ENCODE measurements around the gene VKORC1L1. TPM values are rescaled to one million over a fixed set of nuclear protein-coding genes. Genes with fewer than 3 reads are reported as not detected.
"Not testable (repeated sequence)": the region's sequence is repeated elsewhere in the genome, so short reads cannot be mapped to it uniquely, and the experiment has no call there.

Gene VKORC1L1
- total RNA-seq, 1 donor from 2014 or later: 32.5 TPM

GRCh38 chr7:65988084-65988483 is 115.2 kb downstream of the VKORC1L1 start:
- DNase-seq (ENCODE audit: low spot score): no peak
- TF ChIP-seq CTCF (IDR thresholded peaks at IDR 0.05): no peak
- Mint-ChIP-seq H3K4me1 (ENCODE audit: low read depth) (no peaks in the 10 kb centered on the region), H3K27ac (ENCODE audit: unreplicated experiment) (no peak overlapping the region), H3K9me3 (ENCODE audit: low read depth) (no peaks in the 10 kb centered on the region), H3K4me3 (ENCODE audit: unreplicated experiment) (no peak overlapping the region), H3K36me3 (ENCODE audit: low read depth) (no peaks in the 10 kb centered on the region), H3K27me3 (ENCODE audit: low read depth) (no peaks in the 10 kb centered on the region)

- H3K27ac Mint-ChIP-seq (ENCODE audit: unreplicated experiment); H3K4me3 Mint-ChIP-seq (ENCODE audit: unreplicated experiment); H3K36me3 Mint-ChIP-seq (ENCODE audit: low read depth); H3K9me3 Mint-ChIP-seq (ENCODE audit: low read depth); DNase-seq (ENCODE audit: low spot score); H3K27me3 Mint-ChIP-seq (ENCODE audit: low read depth); H3K4me1 Mint-ChIP-seq (ENCODE audit: low read depth): not testable (repeated sequence)
Measured at GRCh38 chr7:65988503-65988902, 115.6 kb downstream of the VKORC1L1 start.

- Mint-ChIP-seq H3K27ac (ENCODE audit: unreplicated experiment) (no peak overlapping the region), H3K4me3 (ENCODE audit: unreplicated experiment) (no peak overlapping the region), H3K27me3 (ENCODE audit: low read depth) (peaks cover under 1% of the 10 kb centered on the region), H3K4me1 (ENCODE audit: low read depth) (no peaks in the 10 kb centered on the region), H3K36me3 (ENCODE audit: low read depth) (no peaks in the 10 kb centered on the region), H3K9me3 (ENCODE audit: low read depth) (no peaks in the 10 kb centered on the region)
- DNase-seq (ENCODE audit: low spot score): no peak
- TF ChIP-seq CTCF (IDR thresholded peaks at IDR 0.05): no peak
Measured at GRCh38 chr7:65989694-65990080, 116.8 kb downstream of the VKORC1L1 start.

GRCh38 chr7:65991829-65992228 is 119.0 kb downstream of the VKORC1L1 start:
- not testable (repeated sequence) for H3K36me3 Mint-ChIP-seq (ENCODE audit: low read depth); H3K9me3 Mint-ChIP-seq (ENCODE audit: low read depth); H3K27me3 Mint-ChIP-seq (ENCODE audit: low read depth); H3K4me1 Mint-ChIP-seq (ENCODE audit: low read depth); H3K4me3 Mint-ChIP-seq (ENCODE audit: unreplicated experiment); DNase-seq (ENCODE audit: low spot score); H3K27ac Mint-ChIP-seq (ENCODE audit: unreplicated experiment)

- TF ChIP-seq CTCF (IDR thresholded peaks at IDR 0.05): no peak
- no peaks in the 10 kb centered on the region for H3K36me3 Mint-ChIP-seq (ENCODE audit: low read depth)
- no peak overlapping the region for H3K4me3 Mint-ChIP-seq (ENCODE audit: unreplicated experiment)
- no peak for DNase-seq (ENCODE audit: low spot score)
- no peak overlapping the region for H3K27ac Mint-ChIP-seq (ENCODE audit: unreplicated experiment)
- H3K9me3 Mint-ChIP-seq (ENCODE audit: low read depth): no peaks in the 10 kb centered on the region
- H3K27me3 Mint-ChIP-seq (ENCODE audit: low read depth): peaks cover 7% of the 10 kb centered on the region
- H3K4me1 Mint-ChIP-seq (ENCODE audit: low read depth): no peaks in the 10 kb centered on the region
Measured at GRCh38 chr7:65992526-65992925, 119.7 kb downstream of the VKORC1L1 start.

- not testable (repeated sequence) for H3K9me3 Mint-ChIP-seq (ENCODE audit: low read depth); DNase-seq (ENCODE audit: low spot score); H3K4me1 Mint-ChIP-seq (ENCODE audit: low read depth); H3K27ac Mint-ChIP-seq (ENCODE audit: unreplicated experiment); H3K27me3 Mint-ChIP-seq (ENCODE audit: low read depth); H3K4me3 Mint-ChIP-seq (ENCODE audit: unreplicated experiment); H3K36me3 Mint-ChIP-seq (ENCODE audit: low read depth)
Measured at GRCh38 chr7:65994984-65995383, 122.1 kb downstream of the VKORC1L1 start.

GRCh38 chr7:66000823-66001417 is 128.0 kb downstream of the VKORC1L1 start:
- H3K4me3 Mint-ChIP-seq (ENCODE audit: unreplicated experiment); H3K9me3 Mint-ChIP-seq (ENCODE audit: low read depth); H3K36me3 Mint-ChIP-seq (ENCODE audit: low read depth); DNase-seq (ENCODE audit: low spot score); H3K27me3 Mint-ChIP-seq (ENCODE audit: low read depth); H3K27ac Mint-ChIP-seq (ENCODE audit: unreplicated experiment); H3K4me1 Mint-ChIP-seq (ENCODE audit: low read depth): not testable (repeated sequence)

GRCh38 chr7:66005115-66005671 is 132.3 kb downstream of the VKORC1L1 start:
- DNase-seq (ENCODE audit: low spot score); H3K9me3 Mint-ChIP-seq (ENCODE audit: low read depth); H3K36me3 Mint-ChIP-seq (ENCODE audit: low read depth); H3K4me1 Mint-ChIP-seq (ENCODE audit: low read depth); H3K4me3 Mint-ChIP-seq (ENCODE audit: unreplicated experiment); H3K27me3 Mint-ChIP-seq (ENCODE audit: low read depth); H3K27ac Mint-ChIP-seq (ENCODE audit: unreplicated experiment): not testable (repeated sequence)

Data from chondrocyte (in vitro differentiated cells).